IMR-90 (cell line): ENCODE measurements around the gene CACNB2. TPM values are rescaled to one million over a fixed set of nuclear protein-coding genes. Genes with fewer than 3 reads are reported as not detected.

ENCODE experiments used
- ATAC-seq: fragments of 200-7000 bp; cut with Tn5 transposase; 2 replicates; pipeline ENCODE4 v1.9.1; 2020; ENCODE audit warnings: low read depth, mild to moderate bottlenecking, moderate library complexity
- BruUV-seq: library from RNA; stranded (reverse); fragments of 400-500 nt; replicated peaks from 2 replicates; lab custom pipeline; 2021; lab: Mats Ljungman, UMichigan
- CTCF ChIA-PET: fragments of 300-600 bp; formaldehyde crosslinking; extraction: SDS; loops from one replicate; lab custom pipeline; 2021; ENCODE audit warnings: antibody characterized with exemption; lab: Yijun Ruan, JAX
- POLR2A ChIA-PET: fragments of 300-600 bp; sonication (Branson Sonifier 250); formaldehyde crosslinking; loops from one replicate; lab custom pipeline; 2022; ENCODE audit warnings: antibody characterized with exemption; ENCODE audit not compliant: unreplicated experiment; lab: Charles Lee
- DNase-seq: peaks from one replicate; pipeline ENCODE4 v3.0.0; 2013
- H2AFZ ChIP-seq: replicated peaks from 2 replicates; pipeline ENCODE3; 2013; ENCODE audit warnings: low read length, mild to moderate bottlenecking; ENCODE audit not compliant: poor library complexity
- H2AK5ac ChIP-seq: 2 replicates; pipeline ENCODE4 v1.6.1; 2013; ENCODE audit warnings: low read depth, low read length, inconsistent platforms
- H2AK9ac ChIP-seq: replicated peaks from 2 replicates; pipeline ENCODE3; 2013; ENCODE audit warnings: mild to moderate bottlenecking, low read depth, low read length, moderate library complexity; ENCODE audit not compliant: poor library complexity
- H2BK120ac ChIP-seq: 2 replicates; pipeline ENCODE4 v1.6.1; 2013; ENCODE audit warnings: low read depth, low read length, inconsistent platforms
- H2BK15ac ChIP-seq: 3 replicates; pipeline ENCODE4 v1.6.1; 2013; ENCODE audit warnings: low read depth, low read length, inconsistent platforms
- H2BK20ac ChIP-seq: 2 replicates; pipeline ENCODE4 v1.6.1; 2013; ENCODE audit warnings: low read depth, mild to moderate bottlenecking, inconsistent platforms, low read length, moderate library complexity
- H2BK5ac ChIP-seq: 2 replicates; pipeline ENCODE4 v1.6.1; 2013; ENCODE audit warnings: mild to moderate bottlenecking, low read depth, low read length, inconsistent platforms; ENCODE audit not compliant: poor library complexity, severe bottlenecking
- H3K14ac ChIP-seq: replicated peaks from 2 replicates; pipeline ENCODE4 v1.6.1; 2013; ENCODE audit warnings: low read depth, low read length, inconsistent platforms
- H3K18ac ChIP-seq: 2 replicates; pipeline ENCODE4 v1.6.1; 2013; ENCODE audit warnings: low read depth, low read length, control low read depth
- H3K23ac ChIP-seq: 2 replicates; pipeline ENCODE4 v1.6.1; 2013; ENCODE audit warnings: low read depth, low read length, inconsistent platforms
- H3K27ac ChIP-seq: 2 replicates; pipeline ENCODE4 v1.5.1; 2013; ENCODE audit warnings: mild to moderate bottlenecking, control low read depth, low read length; ENCODE audit not compliant: insufficient read depth
- H3K27me3 ChIP-seq: 2 replicates; pipeline ENCODE4 v1.6.1; 2013; ENCODE audit warnings: low read length; ENCODE audit not compliant: control insufficient read depth, insufficient read depth
- H3K36me3 ChIP-seq: 2 replicates; pipeline ENCODE4 v1.6.1; 2013; ENCODE audit warnings: low read length, mixed read lengths; ENCODE audit not compliant: control insufficient read depth, insufficient read depth
- H3K4ac ChIP-seq: 2 replicates; pipeline ENCODE4 v1.6.1; 2013; ENCODE audit warnings: low read depth, low read length, inconsistent platforms
- H3K4me1 ChIP-seq: 2 replicates; pipeline ENCODE4 v1.6.1; 2013; ENCODE audit warnings: low read length, mixed read lengths; ENCODE audit not compliant: control insufficient read depth, insufficient read depth
- H3K4me2 ChIP-seq: 2 replicates; pipeline ENCODE4 v1.6.1; 2013; ENCODE audit warnings: low read depth, mild to moderate bottlenecking, control low read depth, low read length, moderate library complexity
- H3K4me3 ChIP-seq: 2 replicates; pipeline ENCODE4 v1.5.1; 2013; ENCODE audit warnings: low read depth, mild to moderate bottlenecking, control low read depth, low read length, moderate library complexity; ENCODE audit not compliant: insufficient read depth
- H3K56ac ChIP-seq: 2 replicates; pipeline ENCODE4 v1.6.1; 2013; ENCODE audit warnings: low read length, inconsistent platforms; ENCODE audit not compliant: insufficient read depth; ENCODE audit errors: extremely low read depth
- H3K79me1 ChIP-seq, 2 experiments: 2 replicates each; pipeline ENCODE4 v1.6.1; 2013; ENCODE audit warnings: low read length in 2 of 2, inconsistent platforms in 1 of 2, low read depth in 1 of 2
- H3K9ac ChIP-seq: 2 replicates; pipeline ENCODE4 v1.6.1; 2013; ENCODE audit warnings: low read depth, low read length, control low read depth
- H3K9me1 ChIP-seq: 2 replicates; pipeline ENCODE4 v1.6.1; 2013; ENCODE audit warnings: low read length, inconsistent platforms; ENCODE audit not compliant: insufficient read depth
- H3K9me3 ChIP-seq: 2 replicates; pipeline ENCODE4 v1.6.1; 2013; ENCODE audit warnings: low read length; ENCODE audit not compliant: control insufficient read depth, insufficient read depth
- H4K20me1 ChIP-seq: 2 replicates; pipeline ENCODE4 v1.6.1; 2013; ENCODE audit warnings: low read length, inconsistent platforms; ENCODE audit not compliant: insufficient read depth
- H4K5ac ChIP-seq: 2 replicates; pipeline ENCODE4 v1.6.1; 2013; ENCODE audit warnings: mild to moderate bottlenecking, low read depth, low read length, control low read depth
- H4K8ac ChIP-seq, 2 experiments: 2 replicates each; pipeline ENCODE4 v1.6.1; 2013; ENCODE audit warnings: low read depth in 2 of 2, low read length in 2 of 2, control low read depth in 1 of 2, inconsistent platforms in 1 of 2
- H4K91ac ChIP-seq: 2 replicates; pipeline ENCODE4 v1.6.1; 2013; ENCODE audit warnings: low read depth, low read length, inconsistent platforms; ENCODE audit not compliant: insufficient read depth
- BHLHE40 ChIP-seq: fragments of 150-350 bp; IDR thresholded peaks from 2 replicates; pipeline ENCODE4 v1.6.1; 2016; ENCODE audit warnings: mild to moderate bottlenecking, low read depth, low read length
- CEBPB ChIP-seq: IDR thresholded peaks from 2 replicates; pipeline ENCODE4 v1.6.1; 2012; ENCODE audit warnings: low read depth, low read length, improper control_type of control experiment
- CHD1 ChIP-seq: IDR thresholded peaks from 2 replicates; pipeline ENCODE4 v1.6.1; 2012; ENCODE audit warnings: low read depth, low read length, improper control_type of control experiment
- MAFK ChIP-seq: IDR thresholded peaks from 2 replicates; pipeline ENCODE4 v1.6.1; 2012; ENCODE audit warnings: low read depth, low read length, improper control_type of control experiment
- MAZ ChIP-seq: IDR thresholded peaks from 2 replicates; pipeline ENCODE4 v1.6.1; 2012; ENCODE audit warnings: low read depth, mild to moderate bottlenecking, low read length, improper control_type of control experiment, moderate library complexity, borderline replicate concordance
- MXI1 ChIP-seq: IDR thresholded peaks from 2 replicates; pipeline ENCODE4 v1.6.1; 2012; ENCODE audit warnings: low read depth, mild to moderate bottlenecking, low read length, moderate library complexity, borderline replicate concordance
- NFE2L2 ChIP-seq: fragments of 150-350 bp; IDR thresholded peaks from 2 replicates; pipeline ENCODE4 v1.6.1; 2016; ENCODE audit warnings: low read depth, mild to moderate bottlenecking, low read length
- RAD21 ChIP-seq: IDR thresholded peaks from 2 replicates; pipeline ENCODE4 v1.6.1; 2012; ENCODE audit warnings: low read length, improper control_type of control experiment
- RCOR1 ChIP-seq: IDR thresholded peaks from 2 replicates; pipeline ENCODE4 v1.6.1; 2012; ENCODE audit warnings: mild to moderate bottlenecking, low read length, improper control_type of control experiment; ENCODE audit not compliant: insufficient replicate concordance
- RFX5 ChIP-seq: IDR thresholded peaks from 2 replicates; pipeline ENCODE4 v1.8.0; 2012; ENCODE audit warnings: low read depth, mild to moderate bottlenecking, low read length, moderate library complexity
- SMC3 ChIP-seq: fragments of 150-350 bp; IDR thresholded peaks from 2 replicates; pipeline ENCODE4 v1.6.1; 2016; ENCODE audit warnings: low read depth, mild to moderate bottlenecking, antibody characterized with exemption, low read length, moderate library complexity
- USF2 ChIP-seq: fragments of 150-350 bp; IDR thresholded peaks from 2 replicates; pipeline ENCODE4 v1.6.1; 2017; ENCODE audit warnings: mild to moderate bottlenecking, antibody characterized with exemption, low read length, low read depth
- WGBS, 2 experiments: methylation state at CpG; one replicate each; pipeline versions ENCODE4 v1.1.5 to v1.1.7; 2013; ENCODE audit warnings: missing lambda C conversion rate in 2 of 2; ENCODE audit not compliant: insufficient read length in 1 of 2; ENCODE audit errors: extremely low coverage in 2 of 2; 5-methylcytosine and 5-hydroxymethylcytosine counted together
- dilution Hi-C: fragments of 300-500 bp; cut with HindIII; formaldehyde crosslinking; loops from one replicate; pipeline ENCODE4 v1.14.3; 2018; ENCODE audit warnings: low sequenced_read_pairs; ENCODE audit not compliant: unreplicated experiment
- in situ Hi-C: fragments of 300-500 bp; cut with MboI; formaldehyde crosslinking; loops from 3 replicates; pipeline ENCODE4 v1.14.3; 2019; ENCODE audit warnings: low sequenced_read_pairs, inconsistent platforms, mixed read lengths
- intact Hi-C: fragments of 100-400 bp; cut with micrococcal nuclease; formaldehyde crosslinking; loops from 2 replicates; pipeline ENCODE4 v1.10.0; 2022
- polyA plus RNA-seq, 3 experiments: library from polyadenylated mRNA; depleted of rRNA; stranded (reverse); fragments of >200 nt; gene quantifications; 2 replicates each; pipeline ENCODE4 v1.2.3, GENCODE V29; 2012; ENCODE audit warnings: low replicate concordance in 1 of 3
- total RNA-seq: library from RNA; depleted of rRNA; stranded (reverse); fragments of >200 nt; gene quantifications from 2 replicates; pipeline ENCODE4 v1.2.3, GENCODE V29; 2012
- TF ChIP-seq, protein P1 (sequence below): fragments of 150-350 bp; IDR thresholded peaks from 2 replicates; pipeline ENCODE4 v1.6.1; 2016; ENCODE audit warnings: low read depth, mild to moderate bottlenecking, low read length, moderate library complexity, borderline replicate concordance
- TF ChIP-seq, protein P2 (sequence below): conservative IDR thresholded peaks from 2 replicates; pipeline ENCODE4 v1.5.1; 2012; ENCODE audit warnings: mild to moderate bottlenecking, low read depth, low read length, improper control_type of control experiment

Gene CACNB2
- total and polyA plus RNA-seq, 2 of the 4 experiments (the other 2 are of a cell fraction) = 0.36 TPM

- no peak overlapping the region for H4K91ac ChIP-seq
- H3K9ac ChIP-seq = no peak overlapping the region
- peak overlapping the region; percentile 83 for H2BK5ac ChIP-seq
- 99 to 100% methylated on average over 5 of the region's 5 CpGs for WGBS, 2 experiments
- H3K9me1 ChIP-seq = no peaks in the 10 kb centered on the region
- no peaks in the 10 kb centered on the region; the same call in 1 of the 2 replicates for H3K9me3 ChIP-seq
- H3K27ac ChIP-seq = no peak overlapping the region
- H3K79me1 ChIP-seq = no peaks in the 10 kb centered on the region
- no peak overlapping the region for H3K4me3 ChIP-seq
- H3K23ac ChIP-seq = no peak overlapping the region
- intact Hi-C loops (no loop called here), dilution Hi-C loops (no loop called here), in situ Hi-C loops (no loop called here)
- H3K18ac ChIP-seq = no peak overlapping the region
- H3K4me2 ChIP-seq = no peak overlapping the region
- no peak overlapping the region for H2AK9ac ChIP-seq
- H2BK120ac ChIP-seq = no peak overlapping the region
- H3K56ac ChIP-seq = no peak overlapping the region
- BruUV-seq = no TSS peak
- H3K4me1 ChIP-seq = no peaks in the 10 kb centered on the region
- no peak overlapping the region for H2AFZ ChIP-seq
- no peak overlapping the region for H4K5ac ChIP-seq
- no peak overlapping the region for H3K4ac ChIP-seq
- ATAC-seq (no peak), DNase-seq (no peak)
- no peak overlapping the region for H3K14ac ChIP-seq
- ChIA-PET POLR2A (no interaction called here), CTCF (no interaction called here)
- H3K36me3 ChIP-seq = no peaks in the 10 kb centered on the region
- no peaks in the 10 kb centered on the region for H3K27me3 ChIP-seq
- H4K8ac ChIP-seq = no peak overlapping the region
- no peak overlapping the region for H2BK15ac ChIP-seq
- H2AK5ac ChIP-seq = no peak overlapping the region
- no peak for TF ChIP-seq USF2
- TF ChIP-seq CHD1 = no peak
- TF ChIP-seq SMC3 = no peak
- TF ChIP-seq NFE2L2 = no peak
- no peak for TF ChIP-seq RAD21
- no peak for TF ChIP-seq MAZ
- no peak for TF ChIP-seq RFX5
- TF ChIP-seq, protein P1, sequence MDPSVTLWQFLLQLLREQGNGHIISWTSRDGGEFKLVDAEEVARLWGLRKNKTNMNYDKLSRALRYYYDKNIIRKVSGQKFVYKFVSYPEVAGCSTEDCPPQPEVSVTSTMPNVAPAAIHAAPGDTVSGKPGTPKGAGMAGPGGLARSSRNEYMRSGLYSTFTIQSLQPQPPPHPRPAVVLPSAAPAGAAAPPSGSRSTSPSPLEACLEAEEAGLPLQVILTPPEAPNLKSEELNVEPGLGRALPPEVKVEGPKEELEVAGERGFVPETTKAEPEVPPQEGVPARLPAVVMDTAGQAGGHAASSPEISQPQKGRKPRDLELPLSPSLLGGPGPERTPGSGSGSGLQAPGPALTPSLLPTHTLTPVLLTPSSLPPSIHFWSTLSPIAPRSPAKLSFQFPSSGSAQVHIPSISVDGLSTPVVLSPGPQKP = no peak
- no peak for TF ChIP-seq CEBPB
- TF ChIP-seq RCOR1 = no peak
- TF ChIP-seq MAFK = no peak
- TF ChIP-seq, protein P2, sequence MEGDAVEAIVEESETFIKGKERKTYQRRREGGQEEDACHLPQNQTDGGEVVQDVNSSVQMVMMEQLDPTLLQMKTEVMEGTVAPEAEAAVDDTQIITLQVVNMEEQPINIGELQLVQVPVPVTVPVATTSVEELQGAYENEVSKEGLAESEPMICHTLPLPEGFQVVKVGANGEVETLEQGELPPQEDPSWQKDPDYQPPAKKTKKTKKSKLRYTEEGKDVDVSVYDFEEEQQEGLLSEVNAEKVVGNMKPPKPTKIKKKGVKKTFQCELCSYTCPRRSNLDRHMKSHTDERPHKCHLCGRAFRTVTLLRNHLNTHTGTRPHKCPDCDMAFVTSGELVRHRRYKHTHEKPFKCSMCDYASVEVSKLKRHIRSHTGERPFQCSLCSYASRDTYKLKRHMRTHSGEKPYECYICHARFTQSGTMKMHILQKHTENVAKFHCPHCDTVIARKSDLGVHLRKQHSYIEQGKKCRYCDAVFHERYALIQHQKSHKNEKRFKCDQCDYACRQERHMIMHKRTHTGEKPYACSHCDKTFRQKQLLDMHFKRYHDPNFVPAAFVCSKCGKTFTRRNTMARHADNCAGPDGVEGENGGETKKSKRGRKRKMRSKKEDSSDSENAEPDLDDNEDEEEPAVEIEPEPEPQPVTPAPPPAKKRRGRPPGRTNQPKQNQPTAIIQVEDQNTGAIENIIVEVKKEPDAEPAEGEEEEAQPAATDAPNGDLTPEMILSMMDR = no peak
- no peak for TF ChIP-seq MXI1
- no peak for TF ChIP-seq BHLHE40
- no peak overlapping the region for H2BK20ac ChIP-seq
- H4K20me1 ChIP-seq = no peaks in the 10 kb centered on the region
Measured at GRCh38 chr10:18565006-18565405, 424.8 kb downstream of the CACNB2 start.
